Karpas-422 (cell line): Measurements from ENCODE around the gene SORCS2. TPM values are rescaled to one million over a fixed set of nuclear protein-coding genes. Genes with fewer than 3 reads are reported as not detected.

Experiments used
- DNase-seq: peaks from one replicate; pipeline ENCODE4 v3.0.0-alpha.2; 2015
- H2AFZ ChIP-seq: fragments of 200-600 bp; sonication (generic); 2 replicates; pipeline ENCODE4 v1.6.1; 2014; ENCODE audit warnings: antibody characterized with exemption, low read length, mixed read lengths
- H3K27ac ChIP-seq: fragments of 200-600 bp; sonication (generic); 2 replicates; pipeline ENCODE4 v1.5.1; 2014; ENCODE audit warnings: mild to moderate bottlenecking, low read length, moderate library complexity
- H3K27me3 ChIP-seq: fragments of 200-600 bp; sonication (generic); 2 replicates; pipeline ENCODE4 v1.6.1; 2014; ENCODE audit warnings: low read length, mixed read lengths
- H3K36me3 ChIP-seq: fragments of 200-600 bp; sonication (generic); 2 replicates; pipeline ENCODE4 v1.6.1; 2014; ENCODE audit warnings: low read length, mixed read lengths; ENCODE audit not compliant: insufficient read depth
- H3K4me1 ChIP-seq: fragments of 200-600 bp; sonication (generic); 2 replicates; pipeline ENCODE4 v1.6.1; 2014; ENCODE audit warnings: mild to moderate bottlenecking, low read length, mixed read lengths
- H3K4me2 ChIP-seq: fragments of 200-600 bp; sonication (generic); 2 replicates; pipeline ENCODE4 v1.6.1; 2014; ENCODE audit warnings: low read length, low read depth, mild to moderate bottlenecking; ENCODE audit not compliant: poor library complexity, severe bottlenecking
- H3K4me3 ChIP-seq: fragments of 200-600 bp; sonication (generic); 2 replicates; pipeline ENCODE4 v1.5.1; 2014; ENCODE audit warnings: mild to moderate bottlenecking, antibody characterized with exemption, low read length, mixed read lengths
- H3K79me2 ChIP-seq: fragments of 200-600 bp; sonication (generic); 2 replicates; pipeline ENCODE4 v1.6.1; 2014; ENCODE audit warnings: mild to moderate bottlenecking, low read length, mixed read lengths
- H3K9ac ChIP-seq: fragments of 200-600 bp; sonication (generic); 2 replicates; pipeline ENCODE4 v1.6.0; 2014; ENCODE audit warnings: low read length
- H3K9me2 ChIP-seq: fragments of 200-600 bp; sonication (generic), shearing (Covaris generic); replicated peaks from 2 replicates; pipeline ENCODE4 v1.6.0; 2014; ENCODE audit warnings: mild to moderate bottlenecking, low read length, moderate library complexity; ENCODE audit not compliant: insufficient read depth
- H3K9me3 ChIP-seq: fragments of 300-700, 200-600 bp; sonication (generic); 2 replicates; pipeline ENCODE4 v1.6.1; 2014; ENCODE audit warnings: low read length, mixed read lengths
- H4K20me1 ChIP-seq: fragments of 200-600 bp; sonication (generic); 2 replicates; pipeline ENCODE4 v1.6.1; 2014; ENCODE audit warnings: mild to moderate bottlenecking, antibody characterized with exemption, low read length, low read depth; ENCODE audit not compliant: insufficient read depth
- total RNA-seq: library from RNA; depleted of rRNA; stranded (reverse); fragments of >200 nt; shearing (Covaris generic); gene quantifications from 2 replicates; pipeline ENCODE4 v1.2.3, GENCODE V29; 2014; ENCODE audit warnings: low replicate concordance

SORCS2 gene
- total RNA-seq, 1 experiment from 2014 or later: not detected

GRCh38 chr4:7244751-7245320, 52.5 kb downstream of the SORCS2 start:
- Histone ChIP-seq H3K9me3 (no peaks in the 10 kb centered on the region), H3K27me3 (peaks cover 3% of the 10 kb centered on the region; the same call in 1 of the 2 replicates), H2AFZ (no peak overlapping the region), H3K4me3 (no peak overlapping the region), H3K27ac (no peak overlapping the region), H3K9ac (no peak overlapping the region), H3K9me2 (no peaks in the 10 kb centered on the region), H4K20me1 (no peaks in the 10 kb centered on the region), H3K79me2 (no peaks in the 10 kb centered on the region), H3K36me3 (no peaks in the 10 kb centered on the region; the same call in 1 of the 2 replicates), H3K4me2 (no peak overlapping the region), H3K4me1 (peaks cover 27% of the 10 kb centered on the region)
- DNase-seq: no peak

- Histone ChIP-seq H3K9me2 (no peaks in the 10 kb centered on the region), H3K36me3 (no peaks in the 10 kb centered on the region; the same call in 1 of the 2 replicates), H3K4me2 (no peak overlapping the region), H3K27ac (no peak overlapping the region), H4K20me1 (no peaks in the 10 kb centered on the region), H3K79me2 (no peaks in the 10 kb centered on the region), H3K27me3 (no peaks in the 10 kb centered on the region), H3K4me1 (peaks cover 32% of the 10 kb centered on the region), H2AFZ (no peak overlapping the region), H3K9ac (no peak overlapping the region), H3K4me3 (no peak overlapping the region), H3K9me3 (no peaks in the 10 kb centered on the region)
- DNase-seq: no peak
Observed at GRCh38 chr4:7247521-7247920, 55.2 kb downstream of the SORCS2 start.

- H3K79me2 ChIP-seq: no peaks in the 10 kb centered on the region
- no peaks in the 10 kb centered on the region for H3K27me3 ChIP-seq
- no peaks in the 10 kb centered on the region for H3K9me3 ChIP-seq
- no peak overlapping the region for H3K27ac ChIP-seq
- no peaks in the 10 kb centered on the region for H3K9me2 ChIP-seq
- no peak overlapping the region for H3K4me3 ChIP-seq
- no peak overlapping the region for H2AFZ ChIP-seq
- H3K4me2 ChIP-seq: no peak overlapping the region
- H4K20me1 ChIP-seq: no peaks in the 10 kb centered on the region
- H3K9ac ChIP-seq: no peak overlapping the region
- H3K4me1 ChIP-seq: peaks cover 37% of the 10 kb centered on the region
- no peaks in the 10 kb centered on the region; the same call in 1 of the 2 replicates for H3K36me3 ChIP-seq
- DNase-seq: no peak
Observed at GRCh38 chr4:7247946-7248345, 55.6 kb downstream of the SORCS2 start.

GRCh38 chr4:7248857-7249256, 56.5 kb downstream of the SORCS2 start:
- Histone ChIP-seq H3K9me2 (no peaks in the 10 kb centered on the region), H3K36me3 (no peaks in the 10 kb centered on the region; the same call in 1 of the 2 replicates), H3K4me2 (no peak overlapping the region), H3K27me3 (no peaks in the 10 kb centered on the region), H3K4me3 (no peak overlapping the region), H3K79me2 (no peaks in the 10 kb centered on the region), H3K4me1 (peaks cover 46% of the 10 kb centered on the region), H3K9ac (no peak overlapping the region), H2AFZ (no peak overlapping the region), H3K27ac (no peak overlapping the region), H3K9me3 (no peaks in the 10 kb centered on the region), H4K20me1 (no peaks in the 10 kb centered on the region)
- DNase-seq: no peak

- Histone ChIP-seq H3K27me3 (no peaks in the 10 kb centered on the region), H3K9me3 (no peaks in the 10 kb centered on the region), H3K79me2 (no peaks in the 10 kb centered on the region), H3K4me1 (peaks cover 62% of the 10 kb centered on the region), H4K20me1 (no peaks in the 10 kb centered on the region), H3K9me2 (no peaks in the 10 kb centered on the region), H3K4me3 (no peak overlapping the region), H3K36me3 (no peaks in the 10 kb centered on the region; the same call in 1 of the 2 replicates), H3K9ac (no peak overlapping the region; the same call in 1 of the 2 replicates), H3K4me2 (peak overlapping the region; percentile 67), H2AFZ (no peak overlapping the region), H3K27ac (peak overlapping the region; percentile 90; the same call in 1 of the 2 replicates)
- DNase-seq: no peak
Observed at GRCh38 chr4:7251321-7251720, 59.0 kb downstream of the SORCS2 start.

GRCh38 chr4:7252051-7252450, 59.7 kb downstream of the SORCS2 start:
- Histone ChIP-seq H3K9ac (peak overlapping the region; percentile 70), H3K79me2 (no peaks in the 10 kb centered on the region), H3K36me3 (no peaks in the 10 kb centered on the region; the same call in 1 of the 2 replicates), H3K9me3 (no peaks in the 10 kb centered on the region), H4K20me1 (no peaks in the 10 kb centered on the region), H3K27ac (peak overlapping the region; percentile 90), H2AFZ (no peak overlapping the region), H3K9me2 (no peaks in the 10 kb centered on the region), H3K4me1 (peaks cover 62% of the 10 kb centered on the region), H3K4me2 (peak overlapping the region; percentile 67), H3K4me3 (peak overlapping the region; percentile 64), H3K27me3 (no peaks in the 10 kb centered on the region)
- no peak for DNase-seq

- DNase-seq: peak; percentile 89
- Histone ChIP-seq H2AFZ (0 out of 2 replicates have a peak overlapping the region, but pooled peaks have one; percentile 62), H3K36me3 (no peaks in the 10 kb centered on the region; the same call in 1 of the 2 replicates), H3K27me3 (no peaks in the 10 kb centered on the region), H3K79me2 (no peaks in the 10 kb centered on the region), H3K9ac (peak overlapping the region; percentile 70), H3K27ac (peak overlapping the region; percentile 90), H4K20me1 (no peaks in the 10 kb centered on the region), H3K9me3 (no peaks in the 10 kb centered on the region), H3K4me3 (peak overlapping the region; percentile 64), H3K4me2 (peak overlapping the region; percentile 67), H3K4me1 (peaks cover 60% of the 10 kb centered on the region), H3K9me2 (no peaks in the 10 kb centered on the region)
Observed at GRCh38 chr4:7252510-7253340, 60.4 kb downstream of the SORCS2 start.

GRCh38 chr4:7253341-7253700, 61.0 kb downstream of the SORCS2 start:
- Histone ChIP-seq H3K9ac (peak overlapping the region; percentile 70), H3K27ac (peak overlapping the region; percentile 90)
- peak; percentile 61 for DNase-seq

More at GRCh38 chr4:7253341-7253700, 61.0 kb downstream of the SORCS2 start:
- Histone ChIP-seq H2AFZ (0 out of 2 replicates have a peak overlapping the region, but pooled peaks have one; percentile 14), H3K4me1 (peaks cover 60% of the 10 kb centered on the region), H3K79me2 (no peaks in the 10 kb centered on the region), H3K9me2 (no peaks in the 10 kb centered on the region), H3K4me3 (peak overlapping the region; percentile 64; the same call in 1 of the 2 replicates), H3K27me3 (no peaks in the 10 kb centered on the region), H3K4me2 (peak overlapping the region; percentile 67), H3K36me3 (no peaks in the 10 kb centered on the region; the same call in 1 of the 2 replicates), H4K20me1 (no peaks in the 10 kb centered on the region), H3K9me3 (no peaks in the 10 kb centered on the region)
